Upper lobe of right lung (tissue), 1 donor: ENCODE results near the gene PELI2. TPM values are rescaled to one million over a fixed set of nuclear protein-coding genes. Genes with fewer than 3 reads are reported as not detected.
A peak's percentile ranks its signal among the peaks of the same experiment; 100 is the strongest.

ENCODE experiments used
- ATAC-seq: fragments of 200-7000 bp; cut with Tn5 transposase; one replicate; pipeline ENCODE4 v1.9.1; 2020; ENCODE audit warnings: mild to moderate bottlenecking, moderate library complexity
- DNase-seq: peaks from one replicate; pipeline ENCODE4 v3.0.0-alpha.2; 2020
- H3K27ac ChIP-seq: fragments of 200-600 bp; one replicate; pipeline ENCODE4 v1.8.0; 2022
- H3K27me3 ChIP-seq: fragments of 200-600 bp; one replicate; pipeline ENCODE4 v1.8.0; 2022; ENCODE audit warnings: mild to moderate bottlenecking
- H3K36me3 ChIP-seq: fragments of 200-600 bp; one replicate; pipeline ENCODE4 v1.8.0; 2022
- H3K4me1 ChIP-seq: fragments of 200-600 bp; one replicate; pipeline ENCODE4 v1.8.0; 2022
- H3K4me3 ChIP-seq: fragments of 200-600 bp; one replicate; pipeline ENCODE4 v1.8.0; 2022; ENCODE audit warnings: mild to moderate bottlenecking
- H3K9me3 ChIP-seq: fragments of 200-600 bp; one replicate; pipeline ENCODE4 v1.8.0; 2022
- intact Hi-C: fragments of 100-400 bp; cut with DNase I; formaldehyde crosslinking; loops from one replicate; pipeline ENCODE4 v1.11.0; 2022
- total RNA-seq: library from RNA; stranded (reverse); fragmentation: NEBNext Ultra II Directional; extraction: Animal tissue kit (Norgen Biotek cat#: 25700); gene quantifications from one replicate; pipeline ENCODE4 v1.2.1, GENCODE V29; 2021
- TF ChIP-seq, protein P1 (sequence below): fragments of 200-600 bp; IDR thresholded peaks from one replicate; pipeline ENCODE4 v1.8.0; 2022; ENCODE audit warnings: antibody characterized with exemption
- donor health status: DM: no; HTN: yes; CAD: no; lungs with severe emphysema.

The PELI2 gene
- total RNA-seq, 1 donor from 2014 or later = 25.7 TPM

DNA sequence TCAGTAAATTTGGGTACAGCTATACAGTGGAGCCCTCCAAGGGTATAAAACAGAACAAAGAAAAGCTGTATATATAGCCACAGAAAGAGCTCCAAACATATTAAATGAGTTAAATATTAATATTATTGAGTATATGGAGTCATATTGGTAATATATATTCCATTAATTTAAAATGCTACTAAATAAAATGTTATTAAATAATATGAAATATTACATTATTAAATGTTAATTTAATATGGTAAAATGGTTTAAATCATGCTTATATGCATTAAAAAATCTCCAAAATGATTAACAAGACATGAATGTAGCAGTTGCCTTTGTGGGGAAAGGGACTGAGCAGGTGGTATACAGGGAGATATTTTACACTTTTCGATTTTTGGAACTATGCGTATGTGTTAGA, 164.0 kb downstream of the PELI2 start:
- no peaks in the 10 kb centered on the region for H3K36me3 ChIP-seq
- intact Hi-C loops = no loop called here
- no peaks in the 10 kb centered on the region for H3K27me3 ChIP-seq
- H3K9me3 ChIP-seq = no peaks in the 10 kb centered on the region
- H3K4me1 ChIP-seq = no peaks in the 10 kb centered on the region
- TF ChIP-seq, protein P1, sequence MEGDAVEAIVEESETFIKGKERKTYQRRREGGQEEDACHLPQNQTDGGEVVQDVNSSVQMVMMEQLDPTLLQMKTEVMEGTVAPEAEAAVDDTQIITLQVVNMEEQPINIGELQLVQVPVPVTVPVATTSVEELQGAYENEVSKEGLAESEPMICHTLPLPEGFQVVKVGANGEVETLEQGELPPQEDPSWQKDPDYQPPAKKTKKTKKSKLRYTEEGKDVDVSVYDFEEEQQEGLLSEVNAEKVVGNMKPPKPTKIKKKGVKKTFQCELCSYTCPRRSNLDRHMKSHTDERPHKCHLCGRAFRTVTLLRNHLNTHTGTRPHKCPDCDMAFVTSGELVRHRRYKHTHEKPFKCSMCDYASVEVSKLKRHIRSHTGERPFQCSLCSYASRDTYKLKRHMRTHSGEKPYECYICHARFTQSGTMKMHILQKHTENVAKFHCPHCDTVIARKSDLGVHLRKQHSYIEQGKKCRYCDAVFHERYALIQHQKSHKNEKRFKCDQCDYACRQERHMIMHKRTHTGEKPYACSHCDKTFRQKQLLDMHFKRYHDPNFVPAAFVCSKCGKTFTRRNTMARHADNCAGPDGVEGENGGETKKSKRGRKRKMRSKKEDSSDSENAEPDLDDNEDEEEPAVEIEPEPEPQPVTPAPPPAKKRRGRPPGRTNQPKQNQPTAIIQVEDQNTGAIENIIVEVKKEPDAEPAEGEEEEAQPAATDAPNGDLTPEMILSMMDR = no peak
- ATAC-seq = no peak
- no peak for DNase-seq
- no peak overlapping the region for H3K27ac ChIP-seq
- no peak overlapping the region for H3K4me3 ChIP-seq

DNA sequence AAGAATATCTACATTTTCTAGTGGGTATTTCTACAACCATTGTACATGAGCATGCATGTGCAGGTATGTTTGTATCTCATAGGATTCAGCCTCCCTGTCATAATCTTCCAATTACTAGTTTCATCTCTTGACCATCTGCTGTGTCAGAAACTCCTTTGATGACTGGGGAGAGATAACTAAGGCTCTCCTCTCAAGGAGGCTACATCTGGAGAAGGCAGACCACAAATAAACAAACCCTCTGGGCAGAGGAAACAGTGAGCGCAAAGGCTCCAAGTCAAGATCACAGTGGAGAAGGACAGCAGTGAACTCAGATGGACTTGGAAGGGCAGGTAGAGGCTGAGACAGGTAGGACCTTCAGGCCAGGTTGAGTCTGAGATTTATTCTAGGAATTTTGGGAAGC, 166.4 kb downstream of the PELI2 start:
- no peaks in the 10 kb centered on the region for H3K4me1 ChIP-seq
- H3K4me3 ChIP-seq = no peak overlapping the region
- DNase-seq (no peak), ATAC-seq (no peak)
- no peaks in the 10 kb centered on the region for H3K9me3 ChIP-seq
- TF ChIP-seq, protein P1 = no peak
- H3K27me3 ChIP-seq = no peaks in the 10 kb centered on the region
- intact Hi-C loops = no loop called here
- peaks cover 6% of the 10 kb centered on the region for H3K36me3 ChIP-seq
- no peak overlapping the region for H3K27ac ChIP-seq

DNA sequence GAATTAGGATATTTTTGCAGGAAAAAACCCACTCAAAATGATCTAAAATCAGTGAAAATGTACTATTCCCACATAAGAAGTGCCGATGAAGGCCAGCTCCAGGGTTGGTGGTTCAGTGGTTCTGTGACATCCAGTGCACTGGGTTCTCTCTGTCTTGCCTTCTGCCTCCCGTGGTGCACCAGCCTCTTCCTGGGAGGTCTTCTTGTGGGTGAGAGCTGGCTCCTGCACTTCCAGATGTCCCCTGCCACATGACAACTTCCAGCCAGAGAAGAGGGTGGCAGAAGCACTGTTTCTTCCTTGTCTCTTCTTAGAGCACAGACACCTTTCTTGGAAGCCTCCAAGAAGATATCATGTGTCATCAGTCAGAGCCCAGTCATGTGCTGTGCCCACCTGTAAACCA, 170.9 kb downstream of the PELI2 start:
- ATAC-seq = no peak
- peaks cover 30% of the 10 kb centered on the region for H3K36me3 ChIP-seq
- no peak for DNase-seq
- no peak overlapping the region for H3K4me3 ChIP-seq
- H3K27me3 ChIP-seq = no peaks in the 10 kb centered on the region
- TF ChIP-seq, protein P1 = no peak
- intact Hi-C loops = no loop called here
- no peaks in the 10 kb centered on the region for H3K9me3 ChIP-seq
- no peak overlapping the region for H3K27ac ChIP-seq
- no peaks in the 10 kb centered on the region for H3K4me1 ChIP-seq

DNA sequence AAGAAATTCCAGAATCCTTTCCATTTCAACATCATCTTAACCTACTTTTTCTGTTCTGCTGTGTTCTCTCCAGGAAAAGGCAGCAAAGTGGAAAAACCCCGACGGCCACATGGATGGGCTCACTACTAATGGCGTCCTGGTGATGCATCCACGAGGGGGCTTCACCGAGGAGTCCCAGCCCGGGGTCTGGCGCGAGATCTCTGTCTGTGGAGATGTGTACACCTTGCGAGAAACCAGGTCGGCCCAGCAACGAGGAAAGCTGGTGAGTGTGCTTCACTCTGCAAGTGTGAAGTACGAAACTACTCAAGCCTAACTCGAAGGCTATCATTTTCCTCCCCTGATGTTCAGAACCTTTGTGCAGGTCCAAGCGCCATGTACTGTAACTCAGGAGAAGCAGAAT, 172.0 kb downstream of the PELI2 start:
- Histone ChIP-seq H3K27ac (no peak overlapping the region), H3K4me3 (no peak overlapping the region), H3K4me1 (no peaks in the 10 kb centered on the region), H3K36me3 (peaks cover 30% of the 10 kb centered on the region), H3K9me3 (no peaks in the 10 kb centered on the region), H3K27me3 (no peaks in the 10 kb centered on the region)
- DNase-seq (no peak), ATAC-seq (no peak)
- TF ChIP-seq, protein P1 = no peak
- intact Hi-C loops = no loop called here

DNA sequence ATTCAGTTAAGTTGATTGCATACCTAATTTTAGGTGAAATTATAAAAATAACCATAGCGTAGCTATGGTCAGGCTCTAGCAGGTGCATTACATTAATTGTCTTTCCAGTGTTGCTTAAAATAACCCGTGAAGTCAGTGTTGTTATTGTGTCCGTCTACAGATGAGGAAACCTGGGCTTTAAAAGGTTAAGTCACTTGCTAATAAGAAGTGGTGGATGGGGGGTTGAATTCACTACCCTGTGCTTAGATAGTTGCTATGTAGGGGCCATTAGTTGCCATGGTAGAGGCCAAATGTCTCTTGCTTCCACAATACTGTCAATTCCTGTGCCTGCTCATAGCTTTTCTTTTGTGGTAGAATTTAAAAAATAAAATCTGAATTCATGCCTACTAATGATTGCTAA, 174.8 kb downstream of the PELI2 start:
- no peaks in the 10 kb centered on the region for H3K9me3 ChIP-seq
- peaks cover 39% of the 10 kb centered on the region for H3K36me3 ChIP-seq
- intact Hi-C loops = no loop called here
- H3K27me3 ChIP-seq = no peaks in the 10 kb centered on the region
- no peak overlapping the region for H3K4me3 ChIP-seq
- H3K4me1 ChIP-seq = no peaks in the 10 kb centered on the region
- no peak overlapping the region for H3K27ac ChIP-seq
- TF ChIP-seq, protein P1 = no peak
- DNase-seq = no peak
- no peak for ATAC-seq

DNA sequence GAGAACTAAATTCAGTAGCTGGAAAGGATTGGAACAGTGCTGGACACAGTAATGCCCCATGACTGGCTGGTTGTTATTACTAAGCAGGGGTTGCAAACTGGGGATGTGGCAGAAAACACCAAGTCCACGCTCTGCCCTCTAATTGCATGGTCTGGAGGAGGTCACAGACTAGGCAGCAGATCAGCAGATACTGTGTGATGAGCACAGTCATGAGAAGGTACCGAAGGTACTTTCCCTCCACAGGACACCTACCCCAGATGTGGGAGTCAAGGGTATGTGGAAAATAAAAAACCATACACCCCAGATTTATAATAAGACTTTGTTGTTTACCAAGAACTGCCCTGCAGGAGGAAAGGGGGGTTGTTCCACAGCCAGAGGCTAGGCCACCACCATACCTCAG, 175.3 kb downstream of the PELI2 start:
- Histone ChIP-seq H3K27me3 (no peaks in the 10 kb centered on the region), H3K4me1 (no peaks in the 10 kb centered on the region), H3K27ac (no peak overlapping the region), H3K9me3 (no peaks in the 10 kb centered on the region), H3K4me3 (no peak overlapping the region), H3K36me3 (peaks cover 39% of the 10 kb centered on the region)
- ATAC-seq (peak; percentile 14), DNase-seq (no peak)
- intact Hi-C loops = no loop called here
- TF ChIP-seq, protein P1 = no peak
